ENCODE results near the gene PHACTR4. TPM values are rescaled to one million over a fixed set of nuclear protein-coding genes. Genes with fewer than 3 reads are reported as not detected.
A peak's percentile ranks its signal among the peaks of the same experiment; 100 is the strongest.

The PHACTR4 gene
- total and polyA plus RNA-seq, 2 of the 8 experiments (the other 6 are each of a cell fraction or from before 2014, with no cell fraction given), result 23.7 to 57.8 TPM

GRCh38 chr1:28519946-28520725, 150.6 kb downstream of the PHACTR4 start:
- no peak overlapping the region for H3K14ac ChIP-seq (ENCODE audit: insufficient read length)
- TF ChIP-seq JUN (IDR thresholded peaks at IDR 0.05; ENCODE audit: low read depth, low read length) (no peak), BRCA1 (IDR thresholded peaks at IDR 0.05; ENCODE audit: low read depth, low read length) (no peak), FOSL1 (IDR thresholded peaks at IDR 0.05; ENCODE audit: insufficient read depth, low read depth, low read length) (no peak), POLR2A (IDR thresholded peaks at IDR 0.05; ENCODE audit: control extremely low read depth in 1 of 2, low read depth in 2 of 2, low read length in 2 of 2) (no peak), E2F6 (IDR thresholded peaks at IDR 0.05) (no peak), CTBP2 (IDR thresholded peaks at IDR 0.05; ENCODE audit: borderline replicate concordance, insufficient read depth, insufficient read length, low read length) (no peak), TAF7 (optimal IDR thresholded peaks at IDR 0.05; ENCODE audit: borderline replicate concordance, low read depth, low read length) (no peak), NANOG (IDR thresholded peaks at IDR 0.05; ENCODE audit: insufficient read depth, low read depth, low read length, poor library complexity, severe bottlenecking) (no peak), KDM1A (IDR thresholded peaks at IDR 0.05; ENCODE audit: borderline replicate concordance, low read length) (no peak)

More at GRCh38 chr1:28519946-28520725, 150.6 kb downstream of the PHACTR4 start:
- H2BK15ac ChIP-seq (ENCODE audit: low read length), result no peak overlapping the region
- H3K9me3 ChIP-seq (ENCODE audit: insufficient read depth in 2 of 2, low read depth in 1 of 2, low read length in 1 of 2), result no peaks in the 10 kb centered on the region
- H3K4ac ChIP-seq (replicated peaks; ENCODE audit: insufficient read length, low read depth, low read length), result no peak overlapping the region
- H2BK5ac ChIP-seq (ENCODE audit: low read depth, low read length), result no peak overlapping the region; the same call in 1 of the 2 replicates
- no peak overlapping the region for H2AFZ ChIP-seq (ENCODE audit: low read length)
- DNase-seq (ENCODE audit: low read depth in 1 of 2, low spot score in 2 of 2) (no peak), FAIRE-seq (no peak)
- peaks cover 7 to 16% (median 11%) of the 10 kb centered on the region in 4 experiments for H3K4me1 ChIP-seq (replicated peaks in 1 of 4; ENCODE audit: control insufficient read depth in 3 of 4, insufficient read depth in 4 of 4, low read length in 3 of 4)
- POLR2A ChIA-PET (ENCODE audit: partially characterized antibody), result interaction anchor here (0.7 to 31.3 kb wide), 16 partner anchors 8 to 163 kb away, joined by 3 to 660 read pairs (median 4); partner anchors contain the start of genes RAB42, RCC1 and TAF12
- no peak overlapping the region for H3K23ac ChIP-seq (ENCODE audit: insufficient read length)
- no peak overlapping the region for H3K9ac ChIP-seq (replicated peaks in 1 of 4; ENCODE audit: extremely low read depth in 1 of 4, low read depth in 3 of 4, low read length in 3 of 4)
- peak overlapping the region; percentile 32 for H2AK5ac ChIP-seq (ENCODE audit: low read depth, low read length)
- H2BK20ac ChIP-seq (ENCODE audit: low read length), result no peak overlapping the region
- H2BK120ac ChIP-seq (replicated peaks; ENCODE audit: low read depth, low read length), result no peak overlapping the region
- H3K27ac ChIP-seq (ENCODE audit: low read depth, low read length), result no peak overlapping the region
- H4K8ac ChIP-seq (ENCODE audit: extremely low read depth, insufficient read depth, low read length), result no peak overlapping the region
- H4K20me1 ChIP-seq (replicated peaks in 1 of 2; ENCODE audit: control insufficient read depth in 1 of 2, insufficient read depth in 2 of 2, low read length in 2 of 2), result peaks cover 3 to 5% of the 10 kb centered on the region in 2 experiments
- WGBS, 2 experiments (ENCODE audit: extremely low coverage in 1 of 2, insufficient coverage in 1 of 2, insufficient read length in 1 of 2, insufficient replicate concordance in 2 of 2, low coverage in 1 of 2, low lambda C conversion rate in 2 of 2, missing lambda C conversion rate in 1 of 2), result 82% methylated on average over 10 of the region's 10 CpGs; no CpG with 5 or more reads in 1 of the 2 experiments
- peaks cover 14 to 57% of the 10 kb centered on the region in 2 experiments; a peak in 3 of 4 replicates for H3K79me2 ChIP-seq (ENCODE audit: control insufficient read depth in 1 of 2, insufficient read depth in 2 of 2, low read length in 2 of 2)
- H3K56ac ChIP-seq (replicated peaks; ENCODE audit: insufficient read length, low read depth, low read length), result no peak overlapping the region
- no peak overlapping the region for H3K18ac ChIP-seq (ENCODE audit: extremely low read depth, low read length)
- no peak overlapping the region for H4K91ac ChIP-seq (replicated peaks; ENCODE audit: insufficient read length, low read length)
- H4K5ac ChIP-seq (ENCODE audit: insufficient read length, low read depth, low read length), result no peak overlapping the region
- no peak overlapping the region for H3K4me3 ChIP-seq (ENCODE audit: extremely low read depth in 1 of 4, insufficient read depth in 2 of 4, low read depth in 3 of 4, low read length in 4 of 4)
- H3K4me2 ChIP-seq (ENCODE audit: insufficient read depth in 1 of 2, low read depth in 2 of 2, low read length in 2 of 2), result peak overlapping the region in 1 of 2 experiments; percentile 16; a peak in 2 of 4 replicates
- no peak overlapping the region for H2BK12ac ChIP-seq (ENCODE audit: low read depth, low read length)
- peaks cover 0 to 11% (median 4%) of the 10 kb centered on the region in 4 experiments; a peak in 2 of 8 replicates for H3K36me3 ChIP-seq (ENCODE audit: control insufficient read depth in 2 of 4, insufficient read depth in 4 of 4, low read length in 3 of 4)
- CTCF ChIA-PET (ENCODE audit: partially characterized antibody), result interaction anchor here (0.6 to 8.0 kb wide), 5 partner anchors 12 to 683 kb away, joined by 3 to 59 read pairs (median 4); no protein-coding TSS in a partner anchor
- H3K23me2 ChIP-seq (ENCODE audit: low read depth, low read length), result peaks cover 6% of the 10 kb centered on the region
- H3K79me1 ChIP-seq (ENCODE audit: low read depth, low read length), result peaks cover 15% of the 10 kb centered on the region
- H3K27me3 ChIP-seq (replicated peaks in 1 of 4; ENCODE audit: control insufficient read depth in 3 of 4, extremely low read depth in 1 of 4, insufficient read depth in 3 of 4, low read length in 3 of 4), result no peaks in the 10 kb centered on the region

All from H1 (cell line).